BLaER1 treated with 17β-estradiol and CSF1 and Interleukin-3, amounts not matched to agents 10 nM and 100 nM (cell line): ENCODE results near the gene ZNF143.
"Not testable (repeated sequence)": the region's sequence is repeated elsewhere in the genome, so short reads cannot be mapped to it uniquely, and the experiment has no call there.

Experiments
- H3K27ac ChIP-seq, 11 experiments: shearing (Covaris generic); formaldehyde crosslinking; 2 replicates each; pipeline ENCODE4 v1.8.1; 2022
- H3K27me3 ChIP-seq, 11 experiments: shearing (Covaris generic); formaldehyde crosslinking; 2 replicates each; pipeline ENCODE4 v1.8.1; 2022
- H3K36me3 ChIP-seq, 11 experiments: shearing (Covaris generic); formaldehyde crosslinking; 2 replicates each; pipeline ENCODE4 v1.8.1; 2022
- H3K4me1 ChIP-seq, 10 experiments: shearing (Covaris generic); formaldehyde crosslinking; 2 replicates each; pipeline ENCODE4 v1.8.1; 2022
- H3K4me2 ChIP-seq, 11 experiments: shearing (Covaris generic); formaldehyde crosslinking; 2 replicates each; pipeline ENCODE4 v1.8.1; 2022
- H3K4me3 ChIP-seq, 10 experiments: shearing (Covaris generic); formaldehyde crosslinking; 2 replicates each; pipeline ENCODE4 v1.8.1; 2022
- H3K9ac ChIP-seq, 11 experiments: shearing (Covaris generic); formaldehyde crosslinking; 2 replicates each; pipeline ENCODE4 v1.8.1; 2022
- H3K9me3 ChIP-seq, 11 experiments: shearing (Covaris generic); formaldehyde crosslinking; replicated peaks in 1 of 11; 2 replicates each; pipeline ENCODE4 v1.8.1; 2022
- H4K20me1 ChIP-seq, 11 experiments: shearing (Covaris generic); formaldehyde crosslinking; 2 replicates each; pipeline ENCODE4 v1.8.1; 2022
- Cebpa-rat ChIP-seq, 11 experiments: shearing (Covaris generic); IDR thresholded peaks; 2 replicates each; pipeline ENCODE4 v1.8.1; 2022

The ZNF143 gene

DNA sequence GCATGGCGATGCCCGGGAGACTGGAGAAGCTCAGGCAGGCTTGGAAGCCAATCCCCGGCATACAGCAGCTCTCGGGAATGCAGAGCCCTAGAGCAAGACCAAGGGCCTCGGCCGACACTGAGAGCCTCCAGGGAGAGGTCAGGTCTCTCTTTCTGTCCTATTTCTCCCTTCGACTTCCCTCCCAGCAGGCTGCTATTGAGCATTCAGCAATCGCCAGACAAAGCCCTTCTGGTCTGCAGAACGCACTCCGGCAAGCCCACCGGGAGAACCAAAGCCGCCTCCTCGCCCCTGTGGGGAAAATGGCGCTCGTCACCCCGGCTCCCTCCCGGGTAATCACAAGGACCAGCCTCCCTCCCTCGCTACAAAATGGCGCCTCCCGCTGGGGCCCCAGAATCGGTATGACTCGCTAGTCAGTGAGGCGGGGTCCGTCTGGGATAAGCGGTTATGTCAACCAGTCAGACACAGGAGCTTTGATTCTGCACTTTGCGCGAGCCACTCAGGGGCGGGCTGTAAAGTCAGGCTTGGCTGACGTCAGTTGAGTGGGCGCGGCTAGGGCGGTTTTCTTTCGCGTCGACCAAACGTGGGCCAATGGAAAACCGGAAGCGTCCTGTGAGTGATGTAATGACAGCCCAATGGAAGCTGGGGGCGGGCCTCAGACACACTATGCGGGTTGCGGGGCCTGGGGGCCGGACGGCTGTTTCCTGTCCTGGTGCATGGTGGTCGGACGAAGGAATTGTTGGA is at the start of gene ZNF143:
ZNF143 (plus strand) TSS at position 691 of the 741 bp plus-strand sequence. CDS start 10,297 bp downstream, outside the sequence.
- Histone ChIP-seq H3K9ac (peak within 1 kb of the TSS; percentile 94 to 100 (median 99)), H3K4me2 (peak within 1 kb of the TSS; percentile 76 to 98 (median 89)), H3K9me3 (no peaks in the 10 kb centered on the region), H3K27ac (peak within 1 kb of the TSS; percentile 96 to 100 (median 99)), H3K36me3 (peaks cover 0 to under 1% (median 0%) of the 10 kb centered on the region in 11 experiments; a peak in 1 of 22 replicates), H3K4me1 (peaks cover 20 to 33% (median 26%) of the 10 kb centered on the region in 10 experiments), H3K27me3 (no peaks in the 10 kb centered on the region), H4K20me1 (no peaks in the 10 kb centered on the region), H3K4me3 (peak within 1 kb of the TSS; percentile 76 to 97 (median 86))
- no peak for TF ChIP-seq Cebpa-rat (IDR thresholded peaks at IDR 0.05)

DNA sequence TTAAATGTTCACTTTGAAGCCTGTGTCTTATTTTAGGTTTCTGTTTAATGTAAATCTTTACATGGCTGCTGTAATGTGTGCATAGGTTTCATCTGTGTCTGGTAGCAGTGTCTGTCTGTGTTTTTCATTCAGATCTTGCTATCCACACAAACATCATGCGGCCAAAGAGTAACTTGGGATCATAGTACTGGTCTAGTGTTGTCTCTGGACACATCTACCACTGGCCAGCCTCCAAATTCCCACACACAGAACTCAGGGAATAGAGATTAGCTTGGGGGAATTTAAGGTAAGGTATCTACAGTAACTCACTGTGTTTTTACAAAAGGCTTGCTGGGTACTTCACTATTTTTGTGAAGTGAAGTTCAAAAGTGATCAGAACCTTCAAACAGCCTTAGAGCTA is 32.1 kb upstream of the ZNF143 start:
- Histone ChIP-seq H3K4me3 (no peak overlapping the region), H3K27me3 (no peaks in the 10 kb centered on the region), H3K9ac (no peak overlapping the region), H3K4me2 (no peak overlapping the region), H3K36me3 (peaks cover 100% of the 10 kb centered on the region in 11 experiments), H3K4me1 (no peaks in the 10 kb centered on the region), H3K27ac (no peak overlapping the region), H3K9me3 (no peaks in the 10 kb centered on the region), H4K20me1 (peaks cover 0 to 94% (median 62%) of the 10 kb centered on the region in 11 experiments; a peak in 18 of 22 replicates)
- TF ChIP-seq Cebpa-rat (IDR thresholded peaks at IDR 0.05): no peak

DNA sequence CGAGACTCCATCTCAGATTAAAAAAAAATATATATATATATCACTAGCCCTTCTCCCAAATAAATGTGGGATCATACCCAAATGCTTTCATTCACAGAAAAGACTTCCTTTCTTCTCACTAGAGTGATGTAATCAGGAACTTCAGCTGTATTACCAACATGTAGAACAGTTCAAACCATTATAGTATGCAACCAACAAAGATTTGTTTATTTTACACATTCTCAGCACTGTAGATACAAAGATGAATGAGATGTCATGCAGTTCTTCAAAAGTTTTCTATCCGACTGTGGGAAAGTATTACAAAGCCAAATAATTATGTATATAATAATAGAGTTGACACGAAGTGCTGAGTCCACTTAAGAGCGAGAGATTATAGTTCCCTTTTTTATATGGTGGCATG is 22.2 kb upstream of the ZNF143 start:
- Histone ChIP-seq H3K36me3 (peaks cover 99 to 100% (median 100%) of the 10 kb centered on the region in 11 experiments), H3K27me3 (no peaks in the 10 kb centered on the region), H3K9ac (no peak overlapping the region), H3K4me2 (no peak overlapping the region), H3K4me3 (no peak overlapping the region), H4K20me1 (peaks cover 0 to 67% (median 21%) of the 10 kb centered on the region in 11 experiments; a peak in 14 of 22 replicates), H3K9me3 (no peaks in the 10 kb centered on the region), H3K4me1 (no peaks in the 10 kb centered on the region), H3K27ac (no peak overlapping the region)
- no peak for TF ChIP-seq Cebpa-rat (IDR thresholded peaks at IDR 0.05)

DNA sequence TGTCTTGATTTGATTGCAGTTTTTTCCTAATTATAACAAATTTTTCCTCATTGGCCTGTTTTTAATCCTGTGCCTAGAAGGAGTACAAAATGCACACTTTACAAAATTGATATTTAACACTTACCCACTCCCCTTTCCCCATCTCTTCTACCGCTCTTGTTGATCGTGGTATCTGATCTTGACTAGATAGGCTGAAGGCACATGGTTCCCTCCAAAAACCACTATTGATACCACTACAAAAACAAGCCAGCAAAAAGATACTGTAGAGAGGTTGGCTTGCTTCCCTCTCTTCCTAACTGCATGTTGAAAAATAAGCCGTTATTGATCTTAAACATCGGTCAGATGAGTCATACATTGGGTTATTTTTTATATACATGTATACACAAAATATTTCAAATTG is 14.6 kb upstream of the ZNF143 start:
- TF ChIP-seq Cebpa-rat (IDR thresholded peaks at IDR 0.05): no peak
- H3K27ac ChIP-seq: no peak overlapping the region
- H3K9ac ChIP-seq: no peak overlapping the region
- H3K4me3 ChIP-seq: no peak overlapping the region
- H3K4me1 ChIP-seq: no peaks in the 10 kb centered on the region
- H4K20me1 ChIP-seq: peaks cover 0 to 34% (median 10%) of the 10 kb centered on the region in 11 experiments; a peak in 10 of 22 replicates
- peaks cover 86 to 100% (median 99%) of the 10 kb centered on the region in 11 experiments for H3K36me3 ChIP-seq
- no peaks in the 10 kb centered on the region for H3K27me3 ChIP-seq
- peaks cover 12 to 32% (median 27%) of the 10 kb centered on the region in 11 experiments for H3K9me3 ChIP-seq
- no peak overlapping the region for H3K4me2 ChIP-seq

DNA sequence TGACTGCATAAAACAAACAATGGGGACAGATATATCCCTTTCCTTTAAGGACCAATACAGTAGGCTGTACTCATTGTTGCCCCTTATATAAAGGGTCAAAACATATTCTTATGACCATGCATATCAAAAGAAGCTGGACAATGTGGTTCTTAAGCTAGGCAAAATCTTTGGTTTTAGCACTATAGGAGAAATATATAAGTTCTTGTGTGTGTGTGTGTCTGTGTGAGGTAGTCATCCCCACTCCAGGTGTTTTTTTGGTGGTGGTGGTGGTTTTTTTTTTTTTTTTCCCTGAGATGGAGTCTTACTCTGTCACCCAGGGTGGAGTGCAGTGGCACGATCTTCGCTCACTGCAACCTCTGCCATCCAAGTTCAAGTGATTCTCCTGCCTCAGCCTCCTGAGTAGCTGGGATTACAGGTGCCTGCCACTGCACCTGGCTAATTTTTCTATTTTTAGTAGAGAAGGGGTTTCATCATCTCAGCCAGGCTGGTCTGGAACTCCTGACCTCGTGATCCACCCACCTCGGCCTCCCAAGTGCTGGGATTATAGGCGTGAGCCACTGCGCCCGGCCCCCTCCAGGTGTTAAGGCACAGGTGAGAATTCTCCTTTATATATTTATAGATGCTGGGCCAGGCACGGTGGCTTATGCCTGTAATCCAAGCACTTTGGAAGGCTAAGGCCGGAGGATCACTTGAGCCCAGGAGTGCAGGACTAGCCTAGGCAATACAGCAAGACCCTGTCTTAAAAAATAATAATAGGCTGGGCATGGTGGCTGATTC is 12.0 kb upstream of the ZNF143 start:
- Histone ChIP-seq H4K20me1 (peaks cover 0 to 13% (median 0%) of the 10 kb centered on the region in 11 experiments; a peak in 8 of 22 replicates), H3K4me1 (no peaks in the 10 kb centered on the region), H3K9me3 (peaks cover 22 to 42% (median 35%) of the 10 kb centered on the region in 11 experiments), H3K36me3 (peaks cover 66 to 83% (median 79%) of the 10 kb centered on the region in 11 experiments), H3K27ac (no peak overlapping the region), H3K9ac (no peak overlapping the region), H3K27me3 (no peaks in the 10 kb centered on the region), H3K4me2 (no peak overlapping the region), H3K4me3 (no peak overlapping the region)
- TF ChIP-seq Cebpa-rat (IDR thresholded peaks at IDR 0.05): no peak

DNA sequence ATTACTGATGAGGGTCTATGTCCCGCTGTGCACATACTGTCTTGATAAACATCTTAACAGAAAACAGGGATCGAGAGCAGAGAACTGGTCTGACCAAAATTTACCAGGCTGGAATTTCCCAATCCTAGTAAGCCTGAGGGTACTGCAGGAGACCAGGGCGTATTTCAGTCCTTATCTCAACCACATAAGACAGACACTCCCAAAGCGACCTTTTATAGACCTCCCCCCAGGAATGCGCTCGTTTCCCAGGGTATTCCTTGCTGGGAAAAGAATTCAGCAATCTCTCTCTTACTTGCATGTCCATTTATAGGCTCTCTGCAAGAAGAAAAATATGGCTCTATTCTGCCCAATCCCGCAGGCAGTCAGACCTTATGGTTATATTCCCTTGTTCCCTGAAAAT is 8.8 kb upstream of the ZNF143 start:
- not testable (repeated sequence) for H3K9ac ChIP-seq, H4K20me1 ChIP-seq, H3K4me2 ChIP-seq, H3K4me3 ChIP-seq, H3K27ac ChIP-seq, H3K27me3 ChIP-seq, H3K4me1 ChIP-seq
- peaks cover 35 to 51% (median 47%) of the 10 kb centered on the region in 11 experiments for H3K36me3 ChIP-seq
- peaks cover 22 to 42% (median 35%) of the 10 kb centered on the region in 11 experiments for H3K9me3 ChIP-seq

DNA sequence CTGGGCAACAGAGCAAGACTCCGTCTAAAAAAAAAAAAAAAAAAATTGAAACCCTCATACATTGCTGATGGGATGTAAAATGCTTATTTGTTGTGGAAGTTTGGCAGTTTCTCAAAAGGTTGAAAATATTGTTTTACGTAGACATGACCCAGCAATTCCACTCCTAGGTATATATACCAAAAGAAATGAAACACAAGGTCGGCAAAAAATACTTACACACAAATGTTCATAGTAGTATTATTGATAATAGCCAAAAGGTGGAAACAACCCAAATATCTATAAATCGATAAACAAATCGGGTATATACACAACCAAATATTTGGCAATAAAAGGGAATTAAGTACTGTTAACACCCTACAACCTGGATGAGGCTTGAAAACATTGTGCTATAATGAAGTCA is 5.1 kb upstream of the ZNF143 start:
- no peak for TF ChIP-seq Cebpa-rat (IDR thresholded peaks at IDR 0.05)
- Histone ChIP-seq H3K9me3 (peaks cover 14 to 17% (median 14%) of the 10 kb centered on the region in 11 experiments), H3K27me3 (no peaks in the 10 kb centered on the region), H3K4me2 (no peak overlapping the region), H3K36me3 (peaks cover 5 to 15% (median 12%) of the 10 kb centered on the region in 11 experiments; a peak in 18 of 22 replicates), H3K4me3 (no peak overlapping the region), H3K4me1 (peaks cover 0 to 12% (median 9%) of the 10 kb centered on the region in 10 experiments; a peak in 13 of 20 replicates), H3K9ac (no peak overlapping the region), H4K20me1 (no peaks in the 10 kb centered on the region), H3K27ac (no peak overlapping the region)

DNA sequence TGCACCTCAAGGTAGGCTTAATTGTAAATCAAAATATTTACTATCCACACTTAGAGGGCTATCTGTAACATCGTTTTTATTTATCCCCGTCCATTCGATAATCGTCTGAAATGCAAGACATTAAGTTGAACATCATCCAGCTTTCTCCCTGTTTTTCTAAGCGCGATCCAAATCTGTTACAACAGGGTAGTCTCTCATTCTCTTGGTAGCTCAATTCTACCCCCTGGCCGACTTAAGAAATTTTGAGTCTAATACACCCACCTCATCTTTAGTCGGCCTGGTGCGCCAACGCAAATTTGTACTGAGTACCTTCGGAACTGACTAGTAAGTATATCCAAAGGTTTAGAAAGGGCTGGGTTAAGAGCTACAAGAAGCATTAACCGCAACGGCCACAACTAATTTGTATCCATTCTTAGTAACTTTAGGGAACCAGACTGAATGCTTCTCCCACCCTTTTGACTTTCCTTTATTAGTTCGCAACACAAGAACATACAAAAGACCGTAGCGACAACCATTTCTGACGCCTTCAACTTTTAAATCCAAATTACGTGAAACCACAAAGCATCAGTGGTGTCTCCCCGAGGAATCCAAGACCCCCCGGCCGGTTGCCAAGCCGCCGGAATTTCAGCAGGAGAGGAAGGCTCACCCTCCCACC is 1.0 kb upstream of the ZNF143 start:
- Histone ChIP-seq H3K4me2 (peak overlapping the region; percentile 62 to 97 (median 85)), H3K36me3 (no peaks in the 10 kb centered on the region; a peak in 1 of 22 replicates), H3K4me3 (peak overlapping the region; percentile 76 to 97 (median 86)), H3K27ac (peak overlapping the region; percentile 96 to 100 (median 99)), H3K27me3 (no peaks in the 10 kb centered on the region), H3K9ac (peak overlapping the region; percentile 94 to 100 (median 99)), H4K20me1 (no peaks in the 10 kb centered on the region), H3K9me3 (no peaks in the 10 kb centered on the region), H3K4me1 (peaks cover 20 to 33% (median 26%) of the 10 kb centered on the region in 10 experiments)
- no peak for TF ChIP-seq Cebpa-rat (IDR thresholded peaks at IDR 0.05)
